Measurements from ENCODE around the gene TNS1.
"Not testable (repeated sequence)": the region's sequence is repeated elsewhere in the genome, so short reads cannot be mapped to it uniquely, and the experiment has no call there.

The TNS1 gene

GRCh38 chr2:218029366-218030360, 26.9 kb upstream of the TNS1 start:
- no peak for DNase-seq

DNA sequence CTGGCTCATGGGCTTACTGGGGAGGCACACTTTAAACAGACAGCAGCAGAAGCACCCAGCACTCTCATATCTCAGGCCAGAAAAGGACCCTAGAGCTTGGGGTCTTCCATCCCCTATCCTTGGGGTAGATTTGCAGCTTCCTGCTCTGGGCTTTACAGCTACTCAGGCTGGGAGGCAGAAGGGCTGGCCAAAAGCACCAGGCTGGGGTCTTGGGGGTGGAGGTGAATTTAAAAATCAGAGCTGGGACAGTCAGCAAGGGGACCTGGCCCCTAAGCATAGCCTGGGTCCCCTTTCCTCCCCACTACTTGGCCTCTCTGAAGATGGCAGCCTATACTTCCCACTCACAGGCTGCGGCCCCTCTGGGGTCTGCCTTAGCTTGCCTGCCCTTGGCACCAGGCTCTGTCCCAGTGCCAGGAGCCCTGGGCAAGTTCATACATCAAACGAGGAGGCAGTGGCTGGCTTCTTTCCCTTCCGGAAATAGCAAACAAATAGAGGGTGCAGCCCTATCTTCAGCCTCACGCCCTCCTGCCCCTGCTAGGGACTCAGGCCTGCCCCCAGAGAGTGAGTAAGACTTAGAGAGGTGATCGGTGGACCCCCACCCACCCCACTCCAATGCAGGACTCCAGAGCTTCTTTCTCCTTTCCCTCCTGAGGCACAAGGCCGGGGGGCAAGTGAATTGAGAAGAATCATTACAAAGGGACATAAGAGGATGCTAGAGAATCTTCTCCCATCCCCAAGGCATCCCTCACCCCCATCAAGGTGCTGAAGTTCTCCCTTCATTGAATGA, 26.0 kb upstream of the TNS1 start:
- no peak for DNase-seq

DNA sequence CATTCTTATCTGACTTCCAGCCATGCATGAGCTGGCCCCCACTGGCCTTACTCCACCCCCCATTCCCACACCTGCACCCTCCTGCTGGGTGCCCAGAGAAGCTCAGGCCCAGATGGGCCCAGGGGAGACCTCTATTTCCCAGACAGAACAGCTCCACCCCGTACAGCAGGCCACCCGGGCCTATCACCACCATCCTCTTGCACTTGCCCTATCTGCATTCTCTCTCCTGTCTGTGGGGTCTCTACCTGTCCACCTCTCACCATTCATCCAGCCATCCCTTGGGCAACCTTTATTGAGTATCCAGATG, 25.3 kb upstream of the TNS1 start:
- no peak for DNase-seq

DNA sequence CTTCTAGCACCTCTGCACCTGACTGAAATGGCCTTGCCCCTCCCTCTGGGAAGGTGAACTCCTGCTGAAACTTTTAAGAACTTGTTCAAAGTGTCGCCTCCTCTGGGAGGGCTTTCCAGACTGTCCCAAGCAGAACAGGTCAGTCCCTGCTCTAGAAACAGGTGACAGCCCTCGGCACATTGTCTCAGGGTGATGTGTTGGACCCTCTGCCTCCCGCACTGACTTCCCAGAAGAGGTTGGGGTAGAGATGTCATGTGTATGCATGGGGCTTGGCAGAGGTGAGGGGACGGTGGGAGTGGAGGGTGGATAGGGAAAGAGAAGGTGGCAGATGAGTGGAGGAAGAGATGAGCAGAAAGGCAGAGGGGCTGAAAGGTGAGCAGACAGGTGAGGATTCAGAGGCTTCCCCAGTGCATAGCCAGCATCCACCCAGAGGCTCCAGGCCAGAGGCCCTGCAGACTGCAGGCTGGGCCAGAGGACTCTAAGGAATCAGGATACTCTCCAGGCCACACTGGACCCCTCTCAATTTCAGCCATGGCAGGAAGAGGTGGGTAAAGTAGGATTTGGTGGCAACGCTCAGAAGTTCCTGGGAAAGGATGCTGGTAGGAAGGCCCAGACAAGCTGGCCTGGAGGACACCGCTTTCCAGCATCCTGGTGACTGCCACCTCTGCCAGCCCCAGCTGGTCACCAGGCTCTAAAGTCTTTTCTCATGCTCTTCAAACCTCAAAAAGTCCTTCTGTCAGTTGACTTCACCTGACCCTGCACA, 24.8 kb upstream of the TNS1 start:
- no peak for DNase-seq

DNA sequence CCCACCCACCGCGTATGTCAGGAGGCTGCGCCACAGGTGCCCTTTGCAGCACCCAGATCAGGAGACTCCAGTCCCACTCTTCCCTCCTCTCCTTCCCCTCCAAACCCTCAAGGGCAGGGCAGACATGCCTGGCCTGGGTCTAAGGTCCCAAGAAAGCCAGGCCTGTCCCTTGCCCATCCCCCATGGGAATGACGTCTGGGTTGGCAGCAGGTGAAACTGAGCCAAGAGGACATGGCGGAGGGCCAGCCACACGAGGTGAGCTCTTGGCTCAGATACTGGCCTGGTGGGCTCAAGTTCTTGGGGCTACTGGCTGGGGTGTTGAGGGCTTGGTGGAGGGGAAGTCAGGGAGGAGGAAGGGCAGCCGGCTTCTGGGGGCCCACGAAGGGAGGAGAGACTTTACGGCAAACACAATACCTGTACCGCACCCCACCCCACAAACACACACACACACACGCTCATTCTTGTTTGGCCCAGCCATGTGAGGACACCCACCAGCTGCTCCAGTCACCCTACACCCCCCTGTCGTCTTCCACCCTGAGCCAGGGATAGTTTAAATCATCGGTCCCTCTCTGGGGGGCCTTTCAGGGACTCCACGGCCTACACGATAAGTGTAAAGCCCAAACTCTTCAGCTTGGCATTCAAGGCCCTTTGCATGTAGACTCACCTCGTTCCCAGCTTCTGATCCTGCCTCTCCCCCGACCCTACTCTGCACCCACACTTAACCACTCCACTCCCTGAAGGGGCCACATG, 24.1 kb upstream of the TNS1 start:
- DNase-seq, result no peak

DNA sequence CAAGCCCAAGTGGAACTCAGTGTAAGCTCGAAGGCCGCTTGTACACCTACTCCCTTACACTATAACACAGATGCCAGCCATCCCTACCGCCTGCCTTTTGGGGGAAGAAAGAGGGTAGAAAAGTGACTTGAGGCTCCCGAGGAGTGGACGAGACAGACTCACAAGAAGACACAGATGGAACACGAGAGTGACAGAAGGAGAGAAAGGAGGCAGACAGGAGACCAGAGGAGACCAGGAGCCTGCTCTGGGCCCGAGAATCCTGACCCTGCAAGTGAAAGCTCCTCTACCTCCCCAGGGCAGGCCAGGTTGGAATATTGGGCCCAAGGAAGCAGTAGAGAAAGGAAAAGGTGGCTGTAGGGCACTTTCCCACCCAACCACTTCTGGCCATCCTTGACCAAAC, 23.4 kb upstream of the TNS1 start:
- DNase-seq, result no peak

GRCh38 chr2:218024871-218025270, 22.1 kb upstream of the TNS1 start:
- no peak for DNase-seq

DNA sequence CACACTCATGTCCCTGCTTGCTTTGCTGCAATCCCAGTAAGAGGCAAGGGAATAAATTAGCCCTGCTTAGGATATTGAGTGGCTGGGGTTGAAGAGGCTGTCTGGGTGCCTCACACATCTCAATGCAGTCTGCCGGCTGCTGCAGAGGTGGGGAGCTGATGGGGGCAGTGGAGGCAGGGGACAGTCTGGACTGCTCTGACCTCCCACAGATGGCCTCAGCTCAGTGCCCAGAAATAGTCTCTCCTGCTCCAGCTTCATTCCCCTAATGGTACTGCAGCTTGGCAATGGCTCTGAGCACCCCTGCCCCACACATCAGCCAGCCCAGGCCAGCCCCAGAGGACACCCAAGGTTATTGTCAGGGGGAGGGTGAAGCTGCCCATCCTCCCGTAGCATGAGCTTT, 21.5 kb upstream of the TNS1 start:
- no peak for DNase-seq

GRCh38 chr2:218023636-218024035, 20.8 kb upstream of the TNS1 start:
- DNase-seq, result no peak

DNA sequence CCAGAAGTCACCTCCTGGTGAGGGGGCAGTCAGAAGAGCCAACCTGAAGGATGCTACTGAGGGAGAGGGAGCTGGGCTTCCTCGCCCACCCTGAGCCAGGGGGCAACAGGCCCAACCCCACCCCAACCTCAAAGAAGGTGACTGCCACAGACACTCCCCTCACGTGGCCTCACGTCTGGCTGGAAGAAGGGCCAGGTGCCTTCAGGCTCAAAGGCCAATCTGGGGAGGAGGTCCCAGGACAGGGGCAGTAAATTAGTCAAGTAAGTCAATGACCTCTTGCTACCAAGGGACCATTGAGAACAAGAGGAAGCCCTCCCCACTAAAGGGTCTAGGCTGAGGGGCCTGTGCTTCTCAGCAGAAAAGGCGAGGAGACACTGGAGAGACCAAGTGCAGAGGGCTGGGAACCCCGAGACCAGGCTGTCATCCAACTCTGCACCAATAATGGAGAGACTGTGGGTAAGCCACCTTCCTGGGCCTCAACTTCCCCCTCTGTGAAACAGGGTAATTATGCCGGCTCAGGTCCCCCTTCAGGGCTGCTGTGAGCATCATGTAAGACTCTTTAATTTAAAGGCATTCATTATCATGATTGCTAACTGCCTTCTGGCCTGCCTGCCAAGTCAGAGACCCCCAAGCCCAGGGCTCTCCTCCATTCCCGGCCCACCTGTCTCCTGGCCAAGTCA, 20.2 kb upstream of the TNS1 start:
- DNase-seq, result no peak

- no peak for DNase-seq
These were observed 19.5 kb upstream of the TNS1 start for GRCh38 chr2:218022131-218022850.

DNA sequence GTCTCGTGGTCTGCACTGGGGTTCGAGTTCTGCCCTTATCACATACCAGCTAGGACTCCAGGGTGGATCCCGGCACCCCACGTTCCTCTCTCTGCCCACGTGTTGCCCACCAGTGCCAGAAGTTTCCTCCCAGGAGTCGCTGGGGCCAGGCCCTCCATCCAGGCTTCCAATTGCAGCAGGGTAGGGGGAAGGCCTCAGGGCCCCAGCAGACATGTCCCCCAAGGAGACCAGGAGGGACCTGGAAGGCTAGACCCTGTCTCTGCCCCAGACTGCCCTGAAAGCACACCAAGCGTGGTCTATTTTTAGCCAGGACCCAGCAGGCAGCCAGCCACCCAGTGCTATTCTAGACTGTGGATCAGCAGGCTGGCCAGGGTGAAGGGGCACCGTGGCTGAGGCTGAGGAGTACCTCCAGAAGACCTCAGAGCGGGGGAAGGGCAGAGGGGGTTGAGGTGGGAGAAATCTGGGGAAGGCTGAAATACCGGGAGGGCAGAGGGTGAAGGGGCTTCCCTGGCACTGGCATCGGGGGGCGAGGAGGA, 18.8 kb upstream of the TNS1 start:
- no peak for DNase-seq

DNA sequence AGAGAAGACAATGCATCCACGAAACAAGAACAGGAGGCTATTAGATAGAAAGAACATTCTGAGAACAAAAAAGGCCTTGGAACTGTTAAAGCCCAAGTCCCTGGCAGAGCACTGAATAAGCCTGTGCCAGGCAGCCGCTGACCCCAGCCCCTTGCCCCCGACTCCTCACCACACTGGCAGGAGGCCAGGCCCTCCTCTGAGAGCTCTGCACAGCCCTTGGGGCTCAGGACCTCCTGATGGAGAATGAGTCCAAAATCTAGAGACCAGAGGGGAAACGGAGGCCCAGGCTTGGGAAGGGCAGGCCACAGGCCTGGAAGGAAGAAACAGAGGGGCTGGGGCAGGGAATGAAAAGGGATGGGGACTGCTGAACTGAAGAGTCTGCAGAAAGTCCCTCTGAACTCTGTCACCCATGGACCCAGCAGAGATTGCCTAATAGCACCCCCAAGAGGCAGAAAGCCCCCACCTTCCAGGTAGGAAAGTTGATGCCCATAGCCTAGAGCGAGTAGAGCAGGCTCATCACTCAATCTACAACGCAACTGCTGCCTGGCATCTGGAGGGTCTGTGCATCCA, 18.3 kb upstream of the TNS1 start:
- DNase-seq, result no peak

GRCh38 chr2:218020281-218020680, 17.5 kb upstream of the TNS1 start:
- no peak for DNase-seq

GRCh38 chr2:218019411-218020060, 16.7 kb upstream of the TNS1 start:
- no peak for DNase-seq

GRCh38 chr2:218018842-218019125, 16.0 kb upstream of the TNS1 start:
- DNase-seq, result not testable (repeated sequence)

- DNase-seq, result no peak
These were observed 14.6 kb upstream of the TNS1 start for GRCh38 chr2:218017211-218018053.

DNA sequence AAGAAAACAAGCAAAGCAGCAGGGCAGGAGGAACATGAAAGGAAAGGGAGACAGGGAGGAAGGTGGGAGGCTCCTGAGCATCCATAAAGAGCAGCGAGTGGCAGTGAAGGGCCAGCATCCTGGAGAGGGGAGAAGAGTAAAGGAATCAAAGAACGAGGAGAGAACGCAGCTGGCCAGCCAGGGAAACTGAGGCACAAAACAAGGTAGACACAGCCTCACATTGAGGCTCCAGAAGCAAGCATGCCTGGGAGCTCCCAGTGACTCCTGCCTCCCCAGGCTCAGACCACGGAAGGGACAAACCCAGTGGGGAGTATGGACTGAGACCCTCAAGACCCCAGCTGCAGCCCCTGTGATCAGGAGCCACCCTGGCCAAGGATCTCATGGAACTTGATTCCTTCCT, 14.0 kb upstream of the TNS1 start:
- DNase-seq, result no peak

All from SHP77 (cell line).